ENCODE data around the gene MARCHF10.
"Not testable (repeated sequence)": the region's sequence is repeated elsewhere in the genome, so short reads cannot be mapped to it uniquely, and the experiment has no call there.

MARCHF10 gene

DNA sequence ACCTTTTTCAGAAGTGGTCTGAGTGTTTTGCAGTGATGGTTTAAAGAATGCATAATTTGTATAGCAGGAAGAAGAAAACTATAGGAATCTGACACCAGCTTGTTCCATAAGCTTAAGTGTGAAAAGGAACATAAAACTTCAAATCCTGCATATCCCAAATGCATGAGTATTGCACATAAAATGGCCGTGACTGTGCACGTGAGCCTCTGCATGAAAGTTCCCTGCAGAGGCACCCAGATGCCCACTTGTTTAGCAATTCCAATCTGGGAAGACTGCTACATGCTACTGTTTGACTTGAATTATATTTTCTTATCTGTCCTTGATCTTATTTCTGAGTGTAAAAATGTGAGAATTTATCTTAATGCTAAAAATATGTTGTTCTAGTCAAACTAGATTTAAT lies 21.5 kb downstream of the MARCHF10 start:
- H3K36me3 Mint-ChIP-seq (ENCODE audit: low read depth): no peaks in the 10 kb centered on the region
- peaks cover 12% of the 10 kb centered on the region for H3K27me3 Mint-ChIP-seq (ENCODE audit: low read depth)
- no peak overlapping the region for H3K4me3 Mint-ChIP-seq
- no peak for DNase-seq (ENCODE audit: low spot score)
- H3K4me1 Mint-ChIP-seq (ENCODE audit: low read depth): no peaks in the 10 kb centered on the region
- no peak overlapping the region for H3K27ac Mint-ChIP-seq
- peaks cover 3% of the 10 kb centered on the region for H3K9me3 Mint-ChIP-seq

DNA sequence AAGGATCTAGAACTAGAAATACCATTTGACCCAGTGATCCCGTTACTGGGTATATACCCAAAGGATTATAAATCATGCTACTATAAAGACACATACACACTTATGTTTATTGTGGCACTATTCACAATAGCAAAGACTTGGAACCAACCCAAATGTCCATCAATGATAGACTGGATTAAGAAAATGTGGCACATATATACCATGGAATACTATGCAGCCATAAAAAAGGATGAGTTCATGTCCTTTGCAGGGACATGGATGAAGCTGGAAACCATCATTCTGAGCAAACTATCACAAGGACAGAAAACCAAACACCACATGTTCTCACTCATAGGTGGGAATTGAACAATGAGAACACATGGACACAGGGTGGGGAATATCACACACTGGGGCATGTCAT lies 22.1 kb downstream of the MARCHF10 start:
- H3K4me3 Mint-ChIP-seq; H3K9me3 Mint-ChIP-seq; H3K36me3 Mint-ChIP-seq (ENCODE audit: low read depth); H3K27me3 Mint-ChIP-seq (ENCODE audit: low read depth); H3K27ac Mint-ChIP-seq; DNase-seq (ENCODE audit: low spot score); H3K4me1 Mint-ChIP-seq (ENCODE audit: low read depth): not testable (repeated sequence)

DNA sequence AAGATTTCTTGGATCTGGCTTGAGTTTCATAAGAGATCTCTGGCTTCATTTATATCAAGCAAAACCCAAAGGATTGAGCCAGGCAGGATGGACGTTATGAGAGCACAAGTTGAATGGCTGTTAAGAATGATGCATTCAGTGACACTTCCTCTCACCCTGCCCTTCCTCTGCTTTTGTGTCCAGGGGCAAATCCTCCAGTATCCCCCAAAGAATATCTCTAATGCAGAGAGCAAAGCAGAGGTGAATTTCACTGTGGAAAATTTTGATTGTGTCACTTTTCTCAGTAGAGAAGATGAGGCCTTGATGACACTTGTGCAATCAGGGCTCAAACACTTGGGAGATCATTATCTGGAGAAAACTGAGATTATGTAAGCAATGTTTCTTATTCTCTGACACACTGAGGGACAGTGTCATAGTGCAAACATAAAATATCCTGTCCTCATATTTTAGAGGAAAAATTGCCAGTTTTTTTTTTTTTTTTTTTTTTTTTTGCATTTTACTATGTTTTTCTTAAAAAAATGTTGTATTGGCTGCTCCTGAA lies 25.3 kb downstream of the MARCHF10 start:
- Mint-ChIP-seq H3K9me3 (peaks cover 3% of the 10 kb centered on the region), H3K36me3 (ENCODE audit: low read depth) (no peaks in the 10 kb centered on the region), H3K27me3 (ENCODE audit: low read depth) (peaks cover 8% of the 10 kb centered on the region), H3K4me3 (no peak overlapping the region), H3K27ac (no peak overlapping the region), H3K4me1 (ENCODE audit: low read depth) (no peaks in the 10 kb centered on the region)
- DNase-seq (ENCODE audit: low spot score): no peak

DNA sequence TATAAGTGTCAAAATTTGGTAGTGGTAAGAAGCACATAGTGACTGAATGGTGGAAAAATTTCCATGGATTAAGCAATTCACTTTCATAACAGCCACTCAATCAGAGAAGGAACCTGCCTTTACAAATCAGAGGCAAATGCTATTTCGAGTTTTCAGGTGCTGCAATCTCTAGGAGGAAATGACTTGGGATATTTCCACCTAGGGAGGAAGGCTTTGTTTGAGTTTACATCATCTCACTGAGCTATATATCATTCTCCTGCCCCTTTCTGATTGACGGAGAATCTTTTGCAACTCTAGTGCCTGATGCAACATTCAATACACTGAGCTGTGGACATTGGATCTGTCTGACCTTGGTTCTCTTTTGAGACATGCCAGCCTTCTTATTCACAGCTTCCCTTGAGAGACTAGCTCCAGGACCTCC lies 26.3 kb downstream of the MARCHF10 start:
- no peaks in the 10 kb centered on the region for H3K36me3 Mint-ChIP-seq (ENCODE audit: low read depth)
- H3K4me1 Mint-ChIP-seq (ENCODE audit: low read depth): no peaks in the 10 kb centered on the region
- no peak overlapping the region for H3K27ac Mint-ChIP-seq
- H3K27me3 Mint-ChIP-seq (ENCODE audit: low read depth): peaks cover 8% of the 10 kb centered on the region
- peaks cover 3% of the 10 kb centered on the region for H3K9me3 Mint-ChIP-seq
- no peak for DNase-seq (ENCODE audit: low spot score)
- H3K4me3 Mint-ChIP-seq: no peak overlapping the region

DNA sequence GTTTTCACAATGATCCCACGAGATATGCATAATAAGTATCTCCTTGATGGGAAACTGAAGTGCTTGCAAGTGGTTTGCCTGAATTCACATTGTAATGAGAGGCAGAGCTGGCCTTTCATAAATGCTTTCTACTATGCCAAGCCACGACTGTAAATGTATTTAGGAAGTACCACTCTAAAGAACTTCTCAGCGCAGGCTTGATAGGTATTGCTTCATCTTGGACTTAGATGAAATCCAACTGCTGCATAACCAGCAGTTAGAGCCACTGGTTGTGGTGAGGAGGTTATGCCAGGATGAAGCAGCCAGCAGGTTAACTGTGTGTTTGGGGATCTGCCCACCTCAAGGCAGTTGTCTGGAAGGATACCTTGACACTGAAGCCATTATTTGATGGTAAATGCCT lies 26.8 kb downstream of the MARCHF10 start:
- no peaks in the 10 kb centered on the region for H3K36me3 Mint-ChIP-seq (ENCODE audit: low read depth)
- no peaks in the 10 kb centered on the region for H3K4me1 Mint-ChIP-seq (ENCODE audit: low read depth)
- peaks cover 3% of the 10 kb centered on the region for H3K9me3 Mint-ChIP-seq
- DNase-seq (ENCODE audit: low spot score): no peak
- no peak overlapping the region for H3K4me3 Mint-ChIP-seq
- H3K27me3 Mint-ChIP-seq (ENCODE audit: low read depth): peaks cover 8% of the 10 kb centered on the region
- no peak overlapping the region for H3K27ac Mint-ChIP-seq

DNA sequence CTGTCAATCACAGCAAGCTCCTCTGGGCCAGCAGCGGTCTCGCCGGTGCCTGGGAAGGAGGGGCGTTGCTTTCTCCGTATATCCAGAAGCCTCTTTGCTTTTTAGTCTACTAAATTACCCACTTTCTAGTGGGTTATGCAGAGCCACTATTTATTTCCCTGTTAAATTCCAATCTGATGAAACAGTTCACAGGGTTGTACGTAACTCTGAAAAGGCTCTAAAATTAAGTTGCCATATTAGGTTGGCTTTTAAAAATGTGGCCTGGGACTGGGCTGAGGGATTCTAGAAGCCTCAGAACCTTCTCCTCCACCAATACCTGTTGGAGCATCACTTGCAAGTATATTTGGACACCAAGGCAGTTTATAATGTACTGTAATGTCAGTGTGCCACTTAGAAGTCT lies 27.2 kb downstream of the MARCHF10 start:
- Mint-ChIP-seq H3K4me1 (ENCODE audit: low read depth) (no peaks in the 10 kb centered on the region), H3K9me3 (peaks cover 3% of the 10 kb centered on the region), H3K27ac (no peak overlapping the region), H3K27me3 (ENCODE audit: low read depth) (peaks cover 8% of the 10 kb centered on the region), H3K4me3 (no peak overlapping the region), H3K36me3 (ENCODE audit: low read depth) (no peaks in the 10 kb centered on the region)
- DNase-seq (ENCODE audit: low spot score): no peak

DNA sequence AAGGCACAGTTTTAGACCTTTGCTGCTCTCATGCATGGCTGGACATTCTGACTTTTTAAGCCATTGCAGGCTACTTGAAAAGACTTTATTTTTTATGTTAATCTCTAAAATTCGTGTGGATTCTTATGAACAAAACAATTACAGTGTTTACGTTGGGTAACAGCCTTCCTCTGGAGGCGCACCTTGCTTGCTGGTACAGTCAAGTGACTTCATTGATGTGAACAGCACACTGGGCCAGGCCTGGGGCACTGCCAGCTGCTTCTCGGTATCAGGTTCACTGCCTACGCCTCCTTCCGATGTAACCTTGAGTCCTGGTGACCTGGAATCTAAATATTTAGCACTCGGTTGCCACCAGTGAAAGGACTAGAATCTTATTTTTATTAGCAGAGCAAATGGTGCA lies 27.8 kb downstream of the MARCHF10 start:
- Mint-ChIP-seq H3K4me3 (no peak overlapping the region), H3K27ac (no peak overlapping the region), H3K36me3 (ENCODE audit: low read depth) (no peaks in the 10 kb centered on the region), H3K9me3 (peaks cover 3% of the 10 kb centered on the region), H3K4me1 (ENCODE audit: low read depth) (no peaks in the 10 kb centered on the region), H3K27me3 (ENCODE audit: low read depth) (peaks cover 8% of the 10 kb centered on the region)
- DNase-seq (ENCODE audit: low spot score): no peak

DNA sequence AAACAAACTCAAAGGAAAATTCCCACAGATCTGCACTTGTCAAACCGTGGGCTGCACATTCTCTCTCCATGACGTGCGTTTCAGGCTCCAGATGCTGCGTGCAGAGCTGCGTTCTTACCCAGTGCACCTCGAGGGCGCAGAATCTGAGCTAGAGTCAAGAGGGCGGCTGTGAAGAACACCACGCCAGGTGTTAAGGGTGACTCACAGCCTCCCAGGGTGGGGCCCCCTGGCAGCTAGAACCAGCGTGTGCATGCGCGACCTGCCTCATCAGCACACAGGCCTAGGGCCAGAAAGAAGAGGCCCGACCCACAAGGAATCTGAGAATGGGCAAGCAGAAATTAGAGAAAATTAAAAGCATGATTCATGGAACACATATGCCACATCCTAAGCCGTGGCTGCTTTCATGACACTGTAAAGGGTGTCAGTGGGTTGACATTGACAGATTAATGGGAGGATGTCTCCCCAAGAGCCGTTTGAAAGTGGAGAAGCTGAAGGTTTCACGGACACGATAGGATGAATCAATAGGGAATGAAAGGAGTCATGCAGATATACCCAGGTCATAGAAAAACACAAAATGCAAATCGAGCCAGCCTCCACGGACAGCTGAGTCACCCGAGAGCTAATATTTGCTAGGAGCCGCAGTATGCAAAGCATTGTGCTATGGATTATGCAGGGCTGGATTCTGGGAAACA lies 29.0 kb downstream of the MARCHF10 start:
- H3K36me3 Mint-ChIP-seq (ENCODE audit: low read depth): no peaks in the 10 kb centered on the region
- no peaks in the 10 kb centered on the region for H3K4me1 Mint-ChIP-seq (ENCODE audit: low read depth)
- no peak overlapping the region for H3K27ac Mint-ChIP-seq
- peaks cover 3% of the 10 kb centered on the region for H3K9me3 Mint-ChIP-seq
- DNase-seq (ENCODE audit: low spot score): no peak
- H3K4me3 Mint-ChIP-seq: no peak overlapping the region
- H3K27me3 Mint-ChIP-seq (ENCODE audit: low read depth): peaks cover 2% of the 10 kb centered on the region

DNA sequence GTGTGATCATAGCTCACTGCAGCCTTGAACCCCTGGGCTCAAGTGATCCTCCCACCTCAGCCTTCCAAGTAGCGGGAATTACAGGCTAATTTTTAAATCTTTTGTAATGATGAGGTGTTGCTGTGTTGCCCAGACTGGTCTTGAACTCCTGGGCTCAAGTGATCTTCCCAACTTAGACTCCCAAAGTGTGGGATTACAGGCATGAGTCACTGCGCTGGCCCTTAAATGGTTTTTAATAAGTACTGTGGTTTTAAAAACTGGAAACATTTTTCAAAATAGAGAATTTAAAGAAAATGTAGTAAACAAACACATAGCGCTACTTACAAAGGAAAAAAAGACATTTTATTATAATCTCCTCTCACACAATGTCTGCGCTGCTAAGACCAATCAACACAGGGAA lies 32.2 kb downstream of the MARCHF10 start:
- Mint-ChIP-seq H3K4me3 (no peak overlapping the region), H3K27me3 (ENCODE audit: low read depth) (no peaks in the 10 kb centered on the region), H3K9me3 (no peaks in the 10 kb centered on the region), H3K27ac (no peak overlapping the region), H3K4me1 (ENCODE audit: low read depth) (no peaks in the 10 kb centered on the region), H3K36me3 (ENCODE audit: low read depth) (no peaks in the 10 kb centered on the region)
- DNase-seq (ENCODE audit: low spot score): no peak

DNA sequence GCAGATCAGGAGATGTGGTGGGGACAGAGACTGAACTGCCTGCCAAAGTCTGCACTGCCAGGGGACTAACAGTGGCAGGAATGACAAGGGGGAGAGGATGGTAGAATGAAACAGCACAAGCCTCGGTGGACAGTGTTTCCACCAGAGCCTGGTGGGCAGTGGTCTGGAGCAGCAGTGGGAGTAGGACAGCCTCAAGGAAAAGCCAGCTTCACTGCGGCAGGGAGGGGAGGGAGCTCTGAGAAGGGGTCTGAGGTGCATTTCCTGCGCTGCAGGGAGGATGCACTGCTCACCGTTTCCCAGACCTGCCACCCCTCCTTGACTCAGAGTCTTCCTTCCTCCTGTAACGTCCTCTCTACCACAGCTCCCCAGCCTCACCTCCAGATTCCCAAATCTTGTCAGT lies 33.8 kb downstream of the MARCHF10 start:
- H3K27me3 Mint-ChIP-seq (ENCODE audit: low read depth): no peaks in the 10 kb centered on the region
- no peak for DNase-seq (ENCODE audit: low spot score)
- no peaks in the 10 kb centered on the region for H3K9me3 Mint-ChIP-seq
- no peaks in the 10 kb centered on the region for H3K4me1 Mint-ChIP-seq (ENCODE audit: low read depth)
- no peak overlapping the region for H3K27ac Mint-ChIP-seq
- H3K36me3 Mint-ChIP-seq (ENCODE audit: low read depth): no peaks in the 10 kb centered on the region
- H3K4me3 Mint-ChIP-seq: no peak overlapping the region

DNA sequence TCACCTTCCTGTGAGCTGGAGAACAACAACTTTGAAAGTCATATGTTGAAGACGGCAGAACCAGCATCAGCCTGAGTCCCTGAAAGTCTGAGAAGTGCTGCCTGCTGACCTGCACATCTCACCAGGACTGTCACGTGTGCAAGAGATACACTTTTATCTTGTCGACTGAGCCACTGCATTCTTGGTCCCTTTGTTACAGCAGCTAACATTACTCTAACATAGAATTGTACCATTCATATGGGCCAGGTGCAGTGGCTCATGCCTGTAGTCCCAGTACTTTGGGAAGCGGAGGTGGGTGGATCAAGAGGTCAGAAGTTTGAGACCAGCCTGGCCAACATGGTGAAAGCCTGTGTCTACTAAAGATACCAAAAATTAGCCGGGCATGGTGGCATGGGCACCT lies 40.1 kb downstream of the MARCHF10 start:
- Mint-ChIP-seq H3K36me3 (ENCODE audit: low read depth) (no peaks in the 10 kb centered on the region), H3K27me3 (ENCODE audit: low read depth) (peaks cover 9% of the 10 kb centered on the region), H3K27ac (no peak overlapping the region), H3K4me1 (ENCODE audit: low read depth) (no peaks in the 10 kb centered on the region), H3K4me3 (no peak overlapping the region), H3K9me3 (no peaks in the 10 kb centered on the region)
- no peak for DNase-seq (ENCODE audit: low spot score)

DNA sequence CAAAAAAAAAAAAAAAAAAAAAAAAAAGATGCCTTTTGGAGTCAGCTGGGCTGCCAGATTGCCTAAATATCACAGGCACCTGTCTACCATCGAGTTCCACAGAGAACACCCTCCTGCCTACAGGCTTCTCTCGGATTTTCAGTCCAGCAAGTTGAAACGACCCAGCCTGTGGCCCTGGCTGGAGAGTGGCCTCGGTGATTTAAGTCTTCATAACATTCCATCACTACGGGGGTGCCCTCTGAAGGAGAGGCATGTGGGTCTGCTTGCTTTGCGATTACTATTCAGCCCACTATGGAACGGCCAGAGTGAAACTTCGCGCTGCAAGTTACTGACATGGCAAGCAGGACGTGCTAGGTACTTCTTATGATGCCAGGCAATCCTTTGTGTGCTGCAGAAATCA lies 42.8 kb downstream of the MARCHF10 start:
- Mint-ChIP-seq H3K9me3 (no peaks in the 10 kb centered on the region), H3K4me3 (no peak overlapping the region), H3K27me3 (ENCODE audit: low read depth) (peaks cover 12% of the 10 kb centered on the region), H3K36me3 (ENCODE audit: low read depth) (no peaks in the 10 kb centered on the region), H3K27ac (no peak overlapping the region), H3K4me1 (ENCODE audit: low read depth) (no peaks in the 10 kb centered on the region)
- no peak for DNase-seq (ENCODE audit: low spot score)

DNA sequence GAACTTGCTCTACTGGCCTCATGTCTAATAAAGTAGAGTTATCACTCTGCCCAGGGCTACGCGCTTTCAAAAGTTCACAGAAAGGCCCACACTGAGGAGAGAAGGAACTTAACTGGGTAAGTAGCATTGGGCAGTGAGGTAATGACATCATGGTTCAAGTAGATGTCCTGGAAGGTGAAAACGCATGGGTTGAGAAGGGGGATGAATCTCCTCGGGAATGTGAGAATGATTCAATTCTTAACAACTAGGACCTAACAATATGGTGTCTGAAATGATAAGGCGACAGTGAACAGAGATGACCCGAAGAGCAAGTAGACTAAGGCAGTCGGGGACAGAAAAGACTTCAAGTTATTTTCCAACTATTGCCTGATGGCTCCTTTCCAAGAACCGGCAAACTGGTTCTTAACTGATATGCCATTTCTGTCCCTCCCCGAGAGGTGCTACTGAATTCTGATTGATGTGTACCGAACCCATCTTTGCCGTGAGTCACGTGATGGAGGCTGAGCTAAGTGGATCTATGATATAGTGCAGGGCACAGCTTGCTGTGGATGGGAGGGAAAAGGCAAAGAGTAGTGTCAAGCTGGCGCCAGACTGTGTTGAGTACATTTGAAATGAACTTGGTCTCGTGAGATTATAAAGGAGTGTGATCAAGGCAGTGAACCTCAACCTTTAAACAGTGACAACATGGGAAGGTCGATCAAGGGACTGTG lies 44.1 kb downstream of the MARCHF10 start:
- H3K9me3 Mint-ChIP-seq: no peaks in the 10 kb centered on the region
- peaks cover 20% of the 10 kb centered on the region for H3K27me3 Mint-ChIP-seq (ENCODE audit: low read depth)
- no peaks in the 10 kb centered on the region for H3K36me3 Mint-ChIP-seq (ENCODE audit: low read depth)
- H3K4me1 Mint-ChIP-seq (ENCODE audit: low read depth): no peaks in the 10 kb centered on the region
- no peak overlapping the region for H3K27ac Mint-ChIP-seq
- H3K4me3 Mint-ChIP-seq: no peak overlapping the region
- no peak for DNase-seq (ENCODE audit: low spot score)

DNA sequence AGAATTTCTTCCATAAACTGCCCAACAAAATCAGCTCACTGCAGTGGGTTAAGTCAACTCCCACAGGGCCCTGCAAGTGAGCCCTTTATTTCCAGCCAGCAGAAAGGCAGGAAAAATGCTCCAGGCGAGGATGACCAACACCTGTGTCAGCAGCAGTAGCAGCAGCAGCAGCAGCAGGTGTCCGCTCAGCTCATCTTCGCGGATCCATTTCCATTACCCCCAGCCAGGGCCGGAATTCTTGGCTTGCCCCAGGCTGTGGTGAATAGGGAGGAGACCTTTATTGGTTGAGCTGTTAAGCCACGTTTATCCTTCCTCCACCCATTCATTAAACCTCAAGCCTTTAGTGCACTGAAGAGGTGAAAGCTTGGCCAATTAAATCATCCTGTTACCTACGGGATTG lies 46.2 kb downstream of the MARCHF10 start:
- no peak for DNase-seq (ENCODE audit: low spot score)
- H3K27ac Mint-ChIP-seq: no peak overlapping the region
- no peaks in the 10 kb centered on the region for H3K4me1 Mint-ChIP-seq (ENCODE audit: low read depth)
- peaks cover 22% of the 10 kb centered on the region for H3K27me3 Mint-ChIP-seq (ENCODE audit: low read depth)
- H3K36me3 Mint-ChIP-seq (ENCODE audit: low read depth): no peaks in the 10 kb centered on the region
- H3K9me3 Mint-ChIP-seq: no peaks in the 10 kb centered on the region
- no peak overlapping the region for H3K4me3 Mint-ChIP-seq

DNA sequence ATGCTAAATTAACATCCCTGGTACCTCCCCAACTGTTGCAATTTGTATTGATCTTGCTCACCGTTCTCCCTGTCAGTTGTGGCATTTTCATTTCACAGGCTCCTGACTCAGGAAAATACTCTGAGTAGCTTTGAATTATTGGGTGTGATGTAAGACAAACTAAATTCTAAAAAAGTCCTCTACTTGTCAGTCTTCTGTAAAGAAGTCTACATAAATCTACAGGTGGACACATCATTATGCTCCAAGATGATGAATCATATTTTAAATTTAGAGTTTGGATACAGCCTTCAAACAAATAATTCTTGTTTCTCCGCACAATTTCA lies 47.2 kb downstream of the MARCHF10 start:
- DNase-seq (ENCODE audit: low spot score): no peak
- Mint-ChIP-seq H3K9me3 (no peaks in the 10 kb centered on the region), H3K36me3 (ENCODE audit: low read depth) (no peaks in the 10 kb centered on the region)

More for the DNA sequence above, 47.2 kb downstream of the MARCHF10 start:
- Mint-ChIP-seq H3K4me1 (ENCODE audit: low read depth) (no peaks in the 10 kb centered on the region), H3K4me3 (no peak overlapping the region), H3K27ac (no peak overlapping the region), H3K27me3 (ENCODE audit: low read depth) (peaks cover 18% of the 10 kb centered on the region)

Data from T-helper 2 cell treated with Interferon-gamma antibody and Interleukin-4, amounts not matched to agents 5 μg/mL and 100 μg/mL, for 36 hours (primary cell).